GM06990 (cell line): Measurements from ENCODE around the gene CMTR1.
A peak's percentile ranks its signal among the peaks of the same experiment; 100 is the strongest.

Experiments used
- DNase-seq: peaks from one replicate; pipeline ENCODE4 v3.0.0-alpha.2; 2011; ENCODE audit not compliant: insufficient read length; ENCODE audit errors: extremely low read depth
- H3K27me3 ChIP-seq: replicated peaks from 2 replicates; pipeline ENCODE4 v1.6.0; 2011; ENCODE audit warnings: low read length; ENCODE audit not compliant: control insufficient read depth, insufficient read depth
- H3K36me3 ChIP-seq: 2 replicates; pipeline ENCODE4 v1.5.1; 2011; ENCODE audit warnings: low read length; ENCODE audit not compliant: control insufficient read depth, insufficient read depth
- H3K4me3 ChIP-seq: replicated peaks from 2 replicates; pipeline ENCODE4 v1.5.1; 2011; ENCODE audit warnings: low read depth, mild to moderate bottlenecking, control low read depth, low read length
- CTCF ChIP-seq: IDR thresholded peaks from 2 replicates; pipeline ENCODE4 v1.5.1; 2011; ENCODE audit warnings: low read length, control low read depth, mild to moderate bottlenecking, inconsistent platforms; ENCODE audit not compliant: insufficient read depth, poor library complexity, severe bottlenecking

CMTR1 gene

GRCh38 chr6:37516920-37517405 is 83.9 kb downstream of the CMTR1 start:
- DNase-seq, result no peak
- Histone ChIP-seq H3K4me3 (peak overlapping the region; percentile 44), H3K27me3 (no peaks in the 10 kb centered on the region), H3K36me3 (no peaks in the 10 kb centered on the region)
- TF ChIP-seq CTCF, result no peak

- H3K36me3 ChIP-seq, result no peaks in the 10 kb centered on the region
- H3K27me3 ChIP-seq, result no peaks in the 10 kb centered on the region
- H3K4me3 ChIP-seq, result peak overlapping the region; percentile 44
- DNase-seq, result no peak
- TF ChIP-seq CTCF, result no peak
These were observed 84.4 kb downstream of the CMTR1 start for GRCh38 chr6:37517411-37517812.

GRCh38 chr6:37518116-37518515 is 85.1 kb downstream of the CMTR1 start:
- no peak for DNase-seq
- no peak for TF ChIP-seq CTCF
- no peaks in the 10 kb centered on the region for H3K36me3 ChIP-seq
- peak overlapping the region; percentile 26; the same call in 1 of the 2 replicates for H3K4me3 ChIP-seq
- no peaks in the 10 kb centered on the region for H3K27me3 ChIP-seq

- no peaks in the 10 kb centered on the region for H3K27me3 ChIP-seq
- no peaks in the 10 kb centered on the region for H3K36me3 ChIP-seq
- TF ChIP-seq CTCF, result no peak
- DNase-seq, result no peak
- no peak overlapping the region for H3K4me3 ChIP-seq
These were observed 86.4 kb downstream of the CMTR1 start for GRCh38 chr6:37519461-37519860.

GRCh38 chr6:37520926-37521325 is 87.9 kb downstream of the CMTR1 start:
- TF ChIP-seq CTCF, result no peak
- DNase-seq, result no peak
- H3K27me3 ChIP-seq, result no peaks in the 10 kb centered on the region
- no peak overlapping the region for H3K4me3 ChIP-seq
- H3K36me3 ChIP-seq, result no peaks in the 10 kb centered on the region

- no peak for DNase-seq
- Histone ChIP-seq H3K27me3 (no peaks in the 10 kb centered on the region), H3K36me3 (no peaks in the 10 kb centered on the region), H3K4me3 (no peak overlapping the region)
- no peak for TF ChIP-seq CTCF
These were observed 88.7 kb downstream of the CMTR1 start for GRCh38 chr6:37521674-37522073.
